Activated CD4-positive, alpha-beta T cell treated with anti-CD3 and anti-CD28 coated beads for 4 hours (primary cell): ENCODE data around the gene HTD2.
A peak's percentile ranks its signal among the peaks of the same experiment; 100 is the strongest.
"Not testable (repeated sequence)": the region's sequence is repeated elsewhere in the genome, so short reads cannot be mapped to it uniquely, and the experiment has no call there.

Source experiments
- DNase-seq, 2 donors: peaks; one replicate each; pipeline ENCODE4 v3.0.0-alpha.2; 2020

The HTD2 gene

GRCh38 chr3:58333206-58334012 is 27.1 kb downstream of the HTD2 start:
- DNase-seq, result peak; percentile 14 to 25

DNA sequence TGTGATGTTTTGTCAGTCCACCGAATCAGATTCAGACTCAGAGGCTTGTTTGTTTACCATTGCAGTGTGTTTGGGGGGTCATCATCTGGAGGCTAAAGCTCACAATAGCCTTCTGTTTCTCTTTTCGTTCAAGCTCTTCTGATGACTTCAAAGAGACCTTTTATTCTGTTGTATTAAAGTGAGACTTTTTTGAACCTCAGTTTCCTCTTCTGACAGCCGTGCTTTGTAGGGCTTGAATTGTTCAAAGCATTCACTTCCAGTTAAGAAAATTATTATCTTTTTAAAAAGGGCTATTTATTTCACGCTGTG is 27.6 kb downstream of the HTD2 start:
- no peak for DNase-seq

DNA sequence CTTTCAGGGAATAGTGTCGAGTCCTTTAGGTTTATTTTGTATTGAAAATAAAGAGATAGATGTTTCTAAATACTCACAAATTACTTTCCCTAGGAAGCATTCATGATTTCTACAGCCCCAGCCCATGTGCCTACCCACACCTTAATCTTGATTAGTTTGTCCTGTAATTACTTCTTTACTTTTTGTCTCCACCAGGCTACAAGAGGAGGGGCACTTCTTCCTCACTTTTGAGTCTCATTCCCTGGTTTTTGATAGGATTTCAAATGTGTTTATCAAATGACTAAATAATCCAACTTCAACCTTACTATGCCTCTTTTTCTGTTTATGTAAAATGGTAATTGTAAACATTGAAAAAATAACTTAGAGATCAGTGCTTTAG is 28.2 kb downstream of the HTD2 start:
- no peak for DNase-seq

DNA sequence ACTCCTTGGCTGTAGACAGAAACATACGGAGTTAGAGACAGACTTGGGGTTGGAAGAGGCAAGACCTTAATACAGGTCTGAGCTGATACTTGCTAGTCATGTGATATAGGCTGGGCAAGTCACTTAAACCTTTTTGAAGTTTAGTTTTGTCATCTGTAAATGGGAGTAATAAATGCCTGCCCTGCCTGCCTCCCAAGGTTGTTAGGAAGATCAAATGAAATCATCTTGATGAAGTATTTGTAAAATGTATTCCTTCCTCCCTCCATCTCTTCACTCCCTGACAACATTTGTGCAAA is 29.3 kb downstream of the HTD2 start:
- no peak for DNase-seq

DNA sequence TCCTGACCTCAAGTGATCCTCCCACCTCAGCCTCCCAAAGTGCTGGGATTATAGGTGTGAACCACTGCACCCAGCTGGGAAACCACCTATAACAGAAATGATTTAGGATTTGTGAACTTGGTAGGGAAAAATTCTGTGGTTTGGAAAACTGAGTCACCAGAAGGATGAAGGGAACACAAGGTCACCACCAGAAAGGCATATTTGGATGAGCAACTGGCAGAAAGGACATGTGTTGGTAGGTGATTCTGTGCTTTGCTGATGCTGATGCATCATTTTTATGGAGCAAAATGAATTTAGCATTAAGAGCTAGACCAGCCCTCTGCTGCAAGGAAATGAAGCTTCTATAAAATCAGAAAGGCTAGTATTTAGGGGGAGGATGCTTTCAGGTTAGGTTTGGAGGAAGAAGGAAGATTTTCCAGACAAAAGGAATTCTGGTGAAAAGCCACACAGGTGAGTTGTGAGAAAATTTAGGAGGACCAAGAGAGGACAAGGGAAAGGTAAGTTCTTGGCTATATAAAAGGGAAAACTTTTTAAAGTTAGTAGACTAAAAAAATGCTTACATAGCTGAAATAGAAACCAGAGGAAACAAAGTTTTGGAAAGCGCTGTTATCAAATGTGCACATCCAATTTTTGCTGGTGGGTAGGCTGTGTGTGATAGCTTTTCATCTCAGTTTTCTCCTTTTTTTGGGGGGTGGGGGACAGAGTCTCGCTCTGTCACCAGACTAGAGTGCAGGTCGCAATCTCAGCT is 30.0 kb downstream of the HTD2 start:
- no peak for DNase-seq

- no peak for DNase-seq
Measured at GRCh38 chr3:58337190-58337589, 30.9 kb downstream of the HTD2 start.

- not testable (repeated sequence) for DNase-seq
Measured at GRCh38 chr3:58339146-58339545, 32.8 kb downstream of the HTD2 start.

DNA sequence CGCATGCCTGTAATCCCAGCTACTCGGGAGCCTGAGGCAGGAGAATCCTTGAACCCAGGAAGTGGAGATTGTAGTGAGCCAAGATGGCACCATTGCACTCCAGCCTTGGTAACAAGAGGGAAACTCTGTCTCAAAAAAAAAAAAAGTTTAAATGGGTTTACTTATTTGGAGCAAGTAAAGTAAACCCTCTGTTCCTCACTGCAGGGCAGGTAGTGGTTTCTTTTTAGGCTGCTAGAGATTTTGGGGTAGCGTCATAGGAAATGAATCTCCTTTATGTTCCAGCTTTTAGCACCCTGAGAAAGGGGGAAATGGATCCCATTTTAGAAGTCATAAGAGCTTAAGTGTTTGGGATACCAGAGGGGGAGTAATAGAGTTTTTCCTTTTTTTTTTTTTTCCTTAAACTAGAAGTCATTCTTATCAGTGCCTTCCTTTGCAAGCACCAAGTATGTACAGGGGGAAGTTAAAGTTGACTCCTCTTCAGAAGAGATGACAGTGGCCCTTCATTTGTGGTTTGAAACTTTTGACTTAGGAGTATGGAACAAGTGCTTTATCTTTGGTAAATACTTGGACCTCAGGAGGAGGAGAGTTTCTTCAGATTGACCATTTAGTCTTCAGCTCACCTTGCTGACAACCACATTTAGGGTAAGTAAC is 34.4 kb downstream of the HTD2 start:
- DNase-seq, result no peak

DNA sequence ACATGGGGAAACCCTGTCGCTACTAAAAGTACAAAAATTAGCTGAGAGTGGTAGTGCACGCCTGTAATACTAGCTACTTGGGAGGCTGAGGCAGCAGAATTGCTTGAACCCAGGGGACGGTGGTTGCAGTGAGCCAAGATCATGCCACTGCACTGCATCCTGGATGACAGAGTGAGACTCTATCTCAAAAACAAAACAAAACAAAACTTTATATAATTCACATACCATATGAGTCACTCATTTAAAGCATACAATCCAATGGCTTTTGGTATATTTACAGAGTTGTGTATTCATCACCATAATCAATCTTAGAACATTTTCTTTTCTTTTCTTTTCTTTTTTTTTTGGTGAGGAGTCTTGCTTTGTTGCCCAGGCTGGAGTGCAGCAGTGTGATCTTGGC is 35.1 kb downstream of the HTD2 start:
- DNase-seq, result no peak

DNA sequence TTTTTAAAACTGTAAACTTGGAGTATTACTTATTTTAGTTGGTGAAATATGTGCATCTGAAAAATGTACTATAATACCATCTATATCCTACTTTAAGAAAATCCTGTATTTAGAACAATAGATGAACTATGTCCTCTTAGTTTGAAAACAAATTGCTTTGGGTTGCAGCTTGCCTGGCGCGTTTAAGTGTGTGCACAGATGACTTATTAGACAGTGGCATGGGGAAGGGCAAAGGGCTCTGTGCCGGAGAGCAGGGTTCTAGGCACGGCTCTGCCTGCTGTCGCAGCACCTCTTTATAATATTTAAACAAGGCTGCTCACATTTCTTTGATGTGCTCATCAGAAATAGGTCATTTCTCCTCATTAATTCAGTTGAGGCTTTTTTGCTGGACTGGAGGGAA is 36.4 kb downstream of the HTD2 start:
- DNase-seq, result no peak

DNA sequence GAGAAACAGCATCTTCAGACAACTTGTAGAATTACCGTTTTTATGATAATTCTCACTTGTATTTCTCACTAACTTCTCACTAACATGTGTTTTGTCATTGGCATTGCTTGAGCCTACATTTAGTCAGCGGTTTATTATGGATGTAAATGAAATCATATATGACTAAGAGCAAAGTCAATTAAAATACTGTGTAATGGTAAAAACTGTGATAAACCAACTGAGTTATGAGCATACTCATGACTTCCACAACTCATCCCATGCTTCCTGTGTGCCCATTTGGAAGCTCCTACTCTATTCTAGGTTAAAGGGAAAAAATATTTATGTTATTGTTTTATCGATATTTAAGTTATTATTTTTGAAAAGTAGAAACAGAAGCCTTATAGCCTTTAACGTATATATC is 39.1 kb downstream of the HTD2 start:
- no peak for DNase-seq

DNA sequence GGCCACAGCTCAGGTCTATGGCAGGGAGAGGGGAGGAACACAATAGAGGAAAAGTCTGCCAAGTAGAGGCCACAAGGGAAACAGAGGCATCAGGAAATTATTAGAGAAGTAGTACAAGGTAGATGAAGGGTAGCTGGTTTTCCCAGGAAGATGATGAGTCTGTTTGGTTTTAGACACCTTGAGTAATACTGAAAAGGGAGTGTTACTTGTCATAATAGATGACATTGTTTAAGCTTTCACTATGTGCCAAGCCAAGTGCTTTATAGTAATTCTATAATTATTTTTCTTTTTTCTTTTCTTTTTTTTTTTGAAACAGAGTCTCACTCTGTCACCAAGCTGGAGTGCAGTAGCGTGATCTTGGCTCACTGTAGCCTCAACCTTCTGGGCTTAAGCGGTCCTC is 40.0 kb downstream of the HTD2 start:
- no peak for DNase-seq

DNA sequence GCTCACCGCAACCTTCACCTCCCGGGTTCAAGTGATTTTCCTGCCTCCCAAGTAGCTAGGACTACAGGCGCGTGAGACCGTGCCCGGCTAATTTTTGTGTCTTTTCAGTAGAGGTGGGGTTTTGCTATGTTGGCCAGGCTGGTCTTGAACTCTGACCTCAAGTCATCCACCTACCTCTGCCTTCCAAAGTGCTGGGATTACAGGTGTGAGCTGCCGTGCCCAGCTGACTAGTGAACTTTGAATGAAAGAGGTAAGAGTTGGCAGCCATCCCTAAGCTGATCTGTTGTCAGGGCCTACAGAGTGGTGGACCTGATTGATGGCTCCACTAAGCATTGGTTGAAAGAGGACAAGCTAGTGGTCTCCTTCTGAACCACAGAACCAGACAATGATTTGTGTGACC is 41.7 kb downstream of the HTD2 start:
- DNase-seq, result no peak

GRCh38 chr3:58349792-58350626 is 43.7 kb downstream of the HTD2 start:
- no peak for DNase-seq

- DNase-seq, result no peak
Measured at GRCh38 chr3:58350627-58351013, 44.3 kb downstream of the HTD2 start.

GRCh38 chr3:58351920-58352319 is 45.6 kb downstream of the HTD2 start:
- no peak for DNase-seq

- no peak for DNase-seq
Measured at GRCh38 chr3:58352626-58353025, 46.3 kb downstream of the HTD2 start.

DNA sequence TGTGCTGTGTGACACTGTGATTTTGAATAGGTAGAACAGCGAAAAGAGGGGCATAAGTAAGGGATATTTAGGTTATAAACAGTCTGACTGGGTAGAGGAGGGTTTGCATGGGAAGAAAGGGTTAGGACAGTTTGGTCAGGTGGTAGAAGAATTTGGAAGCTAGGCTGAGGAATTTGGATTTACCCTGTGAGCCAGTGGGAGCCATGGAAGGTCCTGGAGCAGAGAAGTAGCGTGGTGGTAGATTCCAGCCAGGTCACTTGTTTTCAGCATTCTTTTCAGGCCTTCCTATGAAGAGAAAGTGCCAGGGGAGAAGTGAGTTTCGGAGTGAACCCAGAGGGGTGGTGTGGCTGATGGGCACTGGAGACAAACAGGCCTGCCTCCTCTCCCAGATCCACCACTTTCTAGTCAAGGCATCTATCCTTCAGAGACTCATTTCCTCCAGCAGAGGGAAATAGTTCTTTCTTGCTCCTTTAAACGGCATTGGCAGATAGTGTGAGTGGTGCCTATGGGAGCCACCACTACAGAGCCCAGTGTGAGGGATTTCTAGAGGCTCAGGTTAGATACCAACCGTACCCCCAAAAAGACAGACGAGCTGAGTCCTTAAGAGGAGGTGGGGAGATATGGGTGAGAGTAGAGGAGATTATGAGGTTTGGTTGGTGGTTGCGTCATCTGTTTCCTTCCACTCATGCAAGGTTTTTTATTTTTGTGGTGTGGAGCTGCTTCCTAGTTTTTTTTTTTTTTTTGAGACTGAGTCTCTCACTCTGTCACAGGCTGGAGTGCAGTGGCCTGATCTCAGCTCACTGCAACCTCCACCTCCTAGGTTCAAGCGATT is 47.6 kb downstream of the HTD2 start:
- DNase-seq, result no peak

DNA sequence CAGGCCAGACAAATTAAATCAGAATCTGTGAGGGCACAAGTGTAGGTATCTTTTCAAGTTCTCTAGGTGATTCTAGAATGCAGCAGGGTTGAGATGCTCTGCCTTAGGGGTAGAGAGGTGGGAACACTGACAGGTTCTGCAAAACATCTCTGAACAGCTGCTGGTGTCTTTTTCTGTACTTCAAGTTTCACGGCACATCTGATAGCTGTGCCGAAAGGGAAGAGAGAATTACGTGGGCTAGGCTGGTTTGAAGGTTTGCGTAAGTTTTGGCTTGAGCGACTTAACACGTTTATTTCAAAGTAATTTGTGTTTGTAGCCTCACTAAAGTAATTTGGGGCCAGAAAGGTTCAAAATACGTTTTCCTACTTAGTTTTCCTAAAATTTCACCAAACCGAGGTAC is 48.9 kb downstream of the HTD2 start:
- no peak for DNase-seq

DNA sequence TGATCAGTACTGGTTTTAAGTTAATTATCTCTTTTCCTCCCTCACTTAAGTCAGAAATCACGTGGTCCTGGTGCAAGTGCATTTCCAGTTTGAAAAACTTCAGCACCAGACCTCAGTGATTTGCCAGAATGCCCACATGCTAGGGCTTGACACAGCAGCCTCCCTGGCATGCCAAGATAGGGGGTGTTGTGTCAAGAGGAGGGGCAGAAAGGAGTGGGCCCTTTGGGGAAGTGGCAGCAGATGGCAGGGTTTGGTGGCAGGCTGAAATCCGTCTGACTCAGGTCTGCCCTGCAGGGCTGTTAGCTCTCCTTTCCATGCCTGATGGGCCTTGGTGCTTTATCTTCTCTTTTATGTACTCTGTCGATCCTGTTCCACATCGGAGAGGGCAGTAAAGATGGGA is 49.7 kb downstream of the HTD2 start:
- no peak for DNase-seq

GRCh38 chr3:58357402-58357801 is 51.1 kb downstream of the HTD2 start:
- no peak for DNase-seq

GRCh38 chr3:58358092-58358491 is 51.8 kb downstream of the HTD2 start:
- DNase-seq, result no peak

DNA sequence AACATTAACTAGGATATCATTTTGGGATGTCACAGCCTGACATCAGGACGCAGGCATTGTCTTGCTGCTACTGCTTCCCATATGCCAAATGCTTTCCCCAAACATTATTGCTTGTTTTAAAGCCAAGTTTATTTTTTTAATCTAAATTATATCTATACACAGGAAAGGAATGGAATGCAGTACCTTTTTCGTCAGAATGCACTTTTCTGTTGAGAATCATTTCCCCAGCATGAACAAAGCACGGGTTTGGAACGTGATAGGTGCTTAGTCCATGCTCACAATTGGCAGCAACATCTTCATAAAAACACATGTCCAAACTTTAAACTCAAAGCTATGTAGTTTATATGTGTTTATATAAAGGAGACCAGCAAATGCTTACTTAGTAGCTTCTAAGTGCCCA is 52.5 kb downstream of the HTD2 start:
- DNase-seq, result no peak
